ENCODE data around the gene ANXA11. TPM values are rescaled to one million over a fixed set of nuclear protein-coding genes. Genes with fewer than 3 reads are reported as not detected.

The ANXA11 gene
- total and polyA plus RNA-seq, 3 experiments from 2014 or later, result 211 to 292 (median 217) TPM

- no peak overlapping the region for H3K27ac ChIP-seq (ENCODE audit: low read depth, low read length)
- CTCF ChIA-PET, result interaction anchor here (1.2 to 3.0 kb wide), 3 partner anchors 12 to 40 kb away, joined by 3 to 10 read pairs (median 7); no protein-coding TSS in a partner anchor
- no peak overlapping the region for H3K4me3 ChIP-seq (ENCODE audit: low read length)
- H3K36me3 Mint-ChIP-seq, result peaks cover 0 to 41% (median 3%) of the 10 kb centered on the region in 3 donors
- H3K27me3 Mint-ChIP-seq, result no peaks in the 10 kb centered on the region
- no peaks in the 10 kb centered on the region for H3K9me3 ChIP-seq (ENCODE audit: low read length)
- POLR2A ChIA-PET, result interaction anchor here (0.9 kb wide), 1 partner anchor 21 kb away, joined by 3 read pairs; the partner anchor contains the start of gene ANXA11
- H3K27ac Mint-ChIP-seq, result peak overlapping the region in 5 of 8 donors; percentile 2 to 64 (median 28)
- H3K36me3 ChIP-seq (ENCODE audit: insufficient read depth, low read length), result no peaks in the 10 kb centered on the region
- no peak for DNase-seq
- H3K4me1 Mint-ChIP-seq, result peaks cover 80 to 98% (median 88%) of the 10 kb centered on the region in 3 donors
- H3K4me3 Mint-ChIP-seq, result no peak overlapping the region
- no peaks in the 10 kb centered on the region for H3K27me3 ChIP-seq (ENCODE audit: insufficient read depth, low read length, poor library complexity, severe bottlenecking)
- H3K4me1 ChIP-seq (ENCODE audit: insufficient read depth, low read length), result peaks cover 81% of the 10 kb centered on the region
- no peaks in the 10 kb centered on the region for H3K9me3 Mint-ChIP-seq
Measured at GRCh38 chr10:80184291-80184690, 21.0 kb downstream of the ANXA11 start.

DNA sequence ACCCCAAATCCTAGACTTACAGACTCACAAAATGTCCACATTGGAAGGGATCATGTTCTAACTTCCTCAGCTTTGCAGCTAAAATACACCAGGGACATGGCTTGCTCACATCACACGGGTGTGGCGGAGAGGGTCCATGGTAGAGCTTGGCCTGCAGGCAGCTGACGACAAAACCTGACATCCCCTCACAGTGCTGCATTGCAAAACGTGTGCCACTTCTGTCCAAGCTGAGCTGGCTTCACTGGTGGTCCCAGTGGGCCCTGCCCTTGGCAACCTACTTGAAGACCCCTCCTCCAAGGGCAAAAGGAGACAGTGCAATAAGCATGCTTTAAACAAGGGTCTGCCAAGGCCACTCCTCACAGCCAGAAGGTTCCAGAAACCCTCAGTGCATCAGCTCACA, 21.9 kb downstream of the ANXA11 start:
- Mint-ChIP-seq H3K9me3 (no peaks in the 10 kb centered on the region), H3K4me1 (peaks cover 80 to 98% (median 88%) of the 10 kb centered on the region in 3 donors), H3K36me3 (peaks cover 0 to 48% (median 3%) of the 10 kb centered on the region in 3 donors), H3K27me3 (no peaks in the 10 kb centered on the region), H3K4me3 (no peak overlapping the region), H3K27ac (peak overlapping the region in 3 of 8 donors; percentile 20 to 69 (median 28))
- POLR2A ChIA-PET, result no interaction called here
- H3K27ac ChIP-seq (ENCODE audit: low read depth, low read length), result no peak overlapping the region
- peaks cover 81% of the 10 kb centered on the region for H3K4me1 ChIP-seq (ENCODE audit: insufficient read depth, low read length)
- H3K36me3 ChIP-seq (ENCODE audit: insufficient read depth, low read length), result no peaks in the 10 kb centered on the region
- CTCF ChIA-PET, result interaction anchor here (2.6 to 3.0 kb wide), 2 partner anchors 21 to 39 kb away, joined by 7 to 10 read pairs; no protein-coding TSS in a partner anchor
- H3K27me3 ChIP-seq (ENCODE audit: insufficient read depth, low read length, poor library complexity, severe bottlenecking), result no peaks in the 10 kb centered on the region
- no peak overlapping the region for H3K4me3 ChIP-seq (ENCODE audit: low read length)
- no peaks in the 10 kb centered on the region for H3K9me3 ChIP-seq (ENCODE audit: low read length)
- DNase-seq, result peak in 1 of 5 donors; percentile 8

- Mint-ChIP-seq H3K36me3 (peaks cover 0 to 49% (median 3%) of the 10 kb centered on the region in 3 donors), H3K27me3 (no peaks in the 10 kb centered on the region), H3K27ac (peak overlapping the region in 3 of 8 donors; percentile 20 to 69 (median 27)), H3K4me3 (no peak overlapping the region), H3K4me1 (peaks cover 80 to 98% (median 88%) of the 10 kb centered on the region in 3 donors), H3K9me3 (no peaks in the 10 kb centered on the region)
- Histone ChIP-seq H3K27me3 (ENCODE audit: insufficient read depth, low read length, poor library complexity, severe bottlenecking) (no peaks in the 10 kb centered on the region), H3K4me3 (ENCODE audit: low read length) (no peak overlapping the region), H3K4me1 (ENCODE audit: insufficient read depth, low read length) (peaks cover 81% of the 10 kb centered on the region), H3K27ac (ENCODE audit: low read depth, low read length) (no peak overlapping the region), H3K36me3 (ENCODE audit: insufficient read depth, low read length) (no peaks in the 10 kb centered on the region), H3K9me3 (ENCODE audit: low read length) (no peaks in the 10 kb centered on the region)
- peak in 1 of 5 donors; percentile 6 for DNase-seq
- ChIA-PET POLR2A (no interaction called here), CTCF (no interaction called here)
Measured at GRCh38 chr10:80182986-80183385, 22.4 kb downstream of the ANXA11 start.

DNA sequence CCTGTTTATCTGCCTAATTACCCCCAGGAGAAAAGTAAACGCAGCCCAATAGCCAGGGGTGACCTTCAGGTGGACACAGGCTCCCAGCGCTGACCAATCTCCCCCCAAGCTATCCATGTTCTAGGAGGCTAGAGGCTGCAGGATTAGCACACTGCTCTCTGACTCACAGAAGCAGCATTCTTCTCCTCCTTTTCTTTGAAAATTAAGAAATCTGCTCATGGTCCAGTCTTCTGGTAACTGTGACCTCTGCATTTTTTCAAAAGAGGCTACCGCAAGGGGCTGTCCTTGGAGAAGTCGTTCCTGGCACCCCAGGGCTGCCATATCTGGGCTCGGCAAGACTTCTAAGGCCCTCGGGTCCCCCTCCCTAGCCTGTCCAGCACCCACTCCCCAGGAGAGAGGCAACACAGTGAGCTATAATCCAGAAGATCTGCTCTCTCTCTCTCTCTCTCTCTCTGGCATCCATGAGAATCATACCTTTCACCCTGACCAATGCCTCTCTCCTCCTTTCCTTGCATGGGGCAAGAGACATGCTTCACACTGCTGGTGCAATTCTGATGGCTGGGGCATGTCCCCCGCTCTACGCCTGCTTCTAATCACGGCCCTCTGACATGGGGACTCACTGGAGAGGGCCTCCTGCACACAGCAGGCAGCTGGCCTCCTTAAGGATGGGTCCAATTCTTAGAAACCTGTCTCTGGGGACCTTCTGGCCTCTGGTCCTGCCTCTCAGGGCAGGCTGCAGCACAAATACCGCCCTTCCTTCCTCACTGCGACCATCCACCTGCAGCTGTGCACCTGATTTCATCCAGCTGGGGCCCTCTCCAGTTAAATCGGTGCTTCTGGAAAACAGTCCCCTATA, 27.3 kb downstream of the ANXA11 start:
- peak in 1 of 5 donors; percentile 33 for DNase-seq
- H3K4me3 ChIP-seq (ENCODE audit: low read length), result no peak overlapping the region
- H3K4me1 ChIP-seq (ENCODE audit: insufficient read depth, low read length), result peaks cover 48% of the 10 kb centered on the region
- Mint-ChIP-seq H3K4me3 (no peak overlapping the region), H3K27me3 (no peaks in the 10 kb centered on the region), H3K9me3 (no peaks in the 10 kb centered on the region), H3K36me3 (peaks cover 0 to 57% (median 0%) of the 10 kb centered on the region in 3 donors), H3K4me1 (peaks cover 58 to 75% (median 66%) of the 10 kb centered on the region in 3 donors), H3K27ac (peak overlapping the region in 6 of 8 donors; percentile 43 to 72 (median 67))
- no peak overlapping the region for H3K27ac ChIP-seq (ENCODE audit: low read depth, low read length)
- no peaks in the 10 kb centered on the region for H3K27me3 ChIP-seq (ENCODE audit: insufficient read depth, low read length, poor library complexity, severe bottlenecking)
- ChIA-PET POLR2A (no interaction called here), CTCF (interaction anchor here (1.0 to 1.3 kb wide), 2 partner anchors 10 to 26 kb away, joined by 3 to 4 read pairs; no protein-coding TSS in a partner anchor)
- H3K9me3 ChIP-seq (ENCODE audit: low read length), result no peaks in the 10 kb centered on the region
- H3K36me3 ChIP-seq (ENCODE audit: insufficient read depth, low read length), result peaks cover 5% of the 10 kb centered on the region

DNA sequence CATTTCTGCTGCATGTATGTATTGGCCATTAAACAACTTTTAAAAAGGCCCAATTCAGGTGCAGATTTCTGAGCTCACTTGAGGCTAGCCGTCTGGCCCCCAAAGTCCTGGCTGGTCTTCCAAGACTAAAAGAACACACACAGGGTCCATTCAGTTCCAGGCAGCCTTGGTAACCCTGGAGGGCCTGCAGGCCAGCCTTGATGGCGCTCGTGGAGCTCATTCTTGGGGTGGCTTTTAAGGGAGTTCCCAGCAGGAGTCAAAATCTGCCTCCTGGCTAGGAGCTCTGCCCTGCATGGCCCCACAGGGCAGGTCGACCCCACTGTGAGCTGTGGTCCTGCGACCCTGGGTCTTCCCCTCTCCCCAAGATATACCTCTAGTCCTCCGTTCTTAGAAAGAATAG, 28.8 kb downstream of the ANXA11 start:
- Histone ChIP-seq H3K4me3 (ENCODE audit: low read length) (no peak overlapping the region), H3K27me3 (ENCODE audit: insufficient read depth, low read length, poor library complexity, severe bottlenecking) (no peaks in the 10 kb centered on the region), H3K27ac (ENCODE audit: low read depth, low read length) (no peak overlapping the region), H3K4me1 (ENCODE audit: insufficient read depth, low read length) (peaks cover 40% of the 10 kb centered on the region), H3K9me3 (ENCODE audit: low read length) (no peaks in the 10 kb centered on the region), H3K36me3 (ENCODE audit: insufficient read depth, low read length) (peaks cover 20% of the 10 kb centered on the region)
- DNase-seq, result peak in 1 of 5 donors; percentile 36
- CTCF ChIA-PET, result interaction anchor here (0.6 to 1.1 kb wide), 4 partner anchors 24 to 35 kb away, joined by 3 to 4 read pairs (median 4); no protein-coding TSS in a partner anchor
- Mint-ChIP-seq H3K4me1 (peaks cover 44 to 70% (median 53%) of the 10 kb centered on the region in 3 donors), H3K9me3 (no peaks in the 10 kb centered on the region), H3K27ac (peak overlapping the region in 4 of 8 donors; percentile 20 to 88 (median 45)), H3K27me3 (no peaks in the 10 kb centered on the region), H3K4me3 (peak overlapping the region in 1 of 7 donors; percentile 8), H3K36me3 (peaks cover 0 to 61% (median 0%) of the 10 kb centered on the region in 3 donors)
- POLR2A ChIA-PET, result no interaction called here

DNA sequence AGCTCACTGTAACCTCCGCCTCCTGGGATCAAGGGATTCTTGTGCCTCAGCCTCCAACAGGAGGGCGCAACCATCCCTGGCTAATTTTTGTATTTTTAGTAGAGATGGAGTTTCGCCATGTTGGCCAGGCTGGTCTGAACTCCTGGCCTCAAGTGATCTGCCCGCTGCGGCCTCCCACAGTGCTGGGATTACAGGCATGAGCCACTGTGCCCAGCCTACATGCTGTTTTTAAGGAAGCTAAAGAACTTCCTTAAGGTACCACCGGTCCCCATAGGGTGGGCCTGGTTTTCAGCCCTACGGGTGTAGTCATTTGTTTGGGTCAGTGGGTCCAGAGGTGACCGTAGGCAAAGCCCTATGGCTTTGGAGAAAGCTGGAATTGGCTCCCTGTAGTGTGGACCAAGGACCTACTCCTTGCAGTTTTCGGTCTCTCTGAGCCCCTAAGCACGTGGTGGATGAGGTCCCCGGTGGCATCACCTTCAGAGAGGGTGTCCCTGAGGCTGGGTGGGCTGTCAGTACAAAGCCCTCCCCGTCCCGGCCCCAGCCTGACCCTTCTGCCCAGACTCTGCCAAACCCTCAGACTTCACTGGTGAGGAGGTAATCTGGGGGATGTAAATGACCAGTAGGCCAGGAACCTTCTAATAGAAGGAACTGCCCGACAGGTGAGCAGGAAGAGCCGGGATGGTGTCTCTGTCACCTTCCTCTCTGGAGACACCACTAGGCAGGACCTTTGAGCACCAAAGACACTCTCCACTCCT, 30.5 kb downstream of the ANXA11 start:
- no peaks in the 10 kb centered on the region for H3K27me3 Mint-ChIP-seq
- peaks cover 0 to 69% (median 0%) of the 10 kb centered on the region in 3 donors for H3K36me3 Mint-ChIP-seq
- Histone ChIP-seq H3K9me3 (ENCODE audit: low read length) (no peaks in the 10 kb centered on the region), H3K4me3 (ENCODE audit: low read length) (no peak overlapping the region), H3K27me3 (ENCODE audit: insufficient read depth, low read length, poor library complexity, severe bottlenecking) (no peaks in the 10 kb centered on the region), H3K36me3 (ENCODE audit: insufficient read depth, low read length) (peaks cover 22% of the 10 kb centered on the region), H3K4me1 (ENCODE audit: insufficient read depth, low read length) (peaks cover 34% of the 10 kb centered on the region), H3K27ac (ENCODE audit: low read depth, low read length) (no peak overlapping the region)
- ChIA-PET CTCF (interaction anchor here (0.9 to 1.1 kb wide), 2 partner anchors 30 to 31 kb away, joined by 3 to 4 read pairs; no protein-coding TSS in a partner anchor), POLR2A (no interaction called here)
- peak in 1 of 5 donors; percentile 24 for DNase-seq
- peak overlapping the region in 1 of 8 donors; percentile 58 for H3K27ac Mint-ChIP-seq
- H3K9me3 Mint-ChIP-seq, result no peaks in the 10 kb centered on the region
- peaks cover 37 to 69% (median 44%) of the 10 kb centered on the region in 3 donors for H3K4me1 Mint-ChIP-seq
- no peak overlapping the region for H3K4me3 Mint-ChIP-seq

DNA sequence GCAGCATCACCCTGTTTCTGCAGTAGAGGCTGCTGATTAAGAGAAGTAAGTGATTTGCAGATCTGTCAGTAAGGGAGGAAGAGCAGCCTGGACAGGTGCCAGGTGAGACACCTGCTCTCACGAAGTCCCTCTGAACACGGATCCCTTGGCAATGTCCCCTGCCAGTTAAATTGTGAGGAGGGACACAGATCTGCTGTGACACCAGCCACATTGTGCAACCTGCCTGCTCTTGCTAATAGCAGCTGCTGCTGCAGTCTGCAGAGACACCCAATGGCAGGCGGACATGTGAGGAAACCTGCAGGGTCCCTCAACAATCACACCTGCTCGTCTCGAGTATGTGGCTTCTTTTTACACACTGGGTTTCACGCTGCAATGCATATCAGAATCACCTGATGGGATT, 31.9 kb downstream of the ANXA11 start:
- peak in 1 of 5 donors; percentile 21 for DNase-seq
- Histone ChIP-seq H3K9me3 (ENCODE audit: low read length) (no peaks in the 10 kb centered on the region), H3K4me3 (ENCODE audit: low read length) (no peak overlapping the region), H3K27ac (ENCODE audit: low read depth, low read length) (no peak overlapping the region), H3K27me3 (ENCODE audit: insufficient read depth, low read length, poor library complexity, severe bottlenecking) (no peaks in the 10 kb centered on the region), H3K4me1 (ENCODE audit: insufficient read depth, low read length) (peaks cover 21% of the 10 kb centered on the region), H3K36me3 (ENCODE audit: insufficient read depth, low read length) (peaks cover 27% of the 10 kb centered on the region)
- H3K27ac Mint-ChIP-seq, result no peak overlapping the region
- H3K36me3 Mint-ChIP-seq, result peaks cover 0 to 66% (median 2%) of the 10 kb centered on the region in 3 donors
- ChIA-PET POLR2A (no interaction called here), CTCF (interaction anchor here (1.1 kb wide), 1 partner anchor 29 kb away, joined by 4 read pairs; no protein-coding TSS in a partner anchor)
- no peaks in the 10 kb centered on the region for H3K9me3 Mint-ChIP-seq
- H3K27me3 Mint-ChIP-seq, result no peaks in the 10 kb centered on the region
- H3K4me3 Mint-ChIP-seq, result peak overlapping the region in 1 of 7 donors; percentile 63
- H3K4me1 Mint-ChIP-seq, result peaks cover 31 to 63% (median 38%) of the 10 kb centered on the region in 3 donors
